DMS153 treated with DMSO at 0.1 percent for 48 hours (cell line): Measurements from ENCODE around the gene DOC2B.
"Not testable (repeated sequence)": the region's sequence is repeated elsewhere in the genome, so short reads cannot be mapped to it uniquely, and the experiment has no call there.

Experiments
- DNase-seq: peaks from one replicate; lab custom pipeline; 2025; ENCODE audit not compliant: unreplicated experiment; lab: John Stamatoyannopoulos, UW

Gene DOC2B

GRCh38 chr17:146983-147761 is 34.3 kb downstream of the DOC2B start:
- no peak for DNase-seq

DNA sequence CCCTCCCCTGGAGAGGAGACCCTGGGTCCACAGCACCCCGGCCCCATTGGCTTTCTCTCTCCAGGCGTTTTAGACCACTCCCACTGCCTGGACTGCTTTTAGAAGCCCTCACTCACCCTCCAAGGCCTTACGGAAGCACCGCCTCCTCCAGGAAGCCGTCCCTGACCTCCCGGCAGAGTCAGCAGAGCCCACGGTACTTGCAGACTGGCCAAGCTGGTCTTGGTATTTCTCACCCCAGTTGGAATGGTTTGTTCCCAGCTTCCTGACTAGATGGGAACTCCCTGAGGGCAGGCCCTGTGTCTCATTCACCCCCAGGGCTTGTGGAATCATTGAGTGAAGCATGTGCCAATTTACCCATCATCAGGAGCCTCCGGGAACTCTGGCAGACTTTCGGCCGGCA is 34.9 kb downstream of the DOC2B start:
- no peak for DNase-seq

- DNase-seq: no peak
Measured at GRCh38 chr17:145671-146541, 35.5 kb downstream of the DOC2B start.

DNA sequence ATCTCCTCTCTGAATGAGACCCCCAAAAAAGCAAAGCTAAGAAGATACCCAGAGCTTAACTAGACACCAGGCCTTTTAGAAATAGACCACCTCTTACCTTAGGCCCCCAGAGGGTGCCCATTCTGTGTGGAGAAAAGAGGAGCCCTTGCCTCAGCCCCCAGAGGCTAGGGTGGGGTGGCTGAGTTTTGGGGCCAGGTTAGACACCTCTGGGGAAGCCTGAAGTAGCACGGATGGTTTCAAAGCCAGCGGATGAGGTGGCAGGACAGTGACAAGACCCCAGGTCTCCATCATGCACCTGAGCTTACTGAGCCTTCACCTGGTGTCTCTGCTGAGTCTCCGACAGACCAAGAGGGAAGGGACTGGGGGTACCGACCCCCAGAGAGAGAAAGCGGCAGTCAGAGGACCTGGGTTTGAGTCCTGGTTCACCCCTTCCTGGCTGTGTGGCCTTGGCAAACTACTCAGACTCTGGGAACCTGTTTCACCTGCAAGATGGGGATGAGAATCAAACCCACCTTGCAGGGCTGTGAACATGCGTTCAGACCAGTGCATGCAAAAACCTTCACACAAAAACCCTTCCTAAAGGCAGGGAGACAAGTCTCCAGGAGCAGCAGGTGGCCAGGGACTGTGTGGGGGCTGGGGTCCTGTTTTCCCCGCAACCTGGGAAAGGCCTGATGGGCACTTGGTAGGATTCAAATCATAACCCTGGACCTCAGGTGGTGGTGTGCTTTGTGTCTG is 36.3 kb downstream of the DOC2B start:
- DNase-seq: no peak

GRCh38 chr17:143785-144281 is 37.6 kb downstream of the DOC2B start:
- peak; percentile 11 for DNase-seq

GRCh38 chr17:142876-143784 is 38.3 kb downstream of the DOC2B start:
- no peak for DNase-seq

DNA sequence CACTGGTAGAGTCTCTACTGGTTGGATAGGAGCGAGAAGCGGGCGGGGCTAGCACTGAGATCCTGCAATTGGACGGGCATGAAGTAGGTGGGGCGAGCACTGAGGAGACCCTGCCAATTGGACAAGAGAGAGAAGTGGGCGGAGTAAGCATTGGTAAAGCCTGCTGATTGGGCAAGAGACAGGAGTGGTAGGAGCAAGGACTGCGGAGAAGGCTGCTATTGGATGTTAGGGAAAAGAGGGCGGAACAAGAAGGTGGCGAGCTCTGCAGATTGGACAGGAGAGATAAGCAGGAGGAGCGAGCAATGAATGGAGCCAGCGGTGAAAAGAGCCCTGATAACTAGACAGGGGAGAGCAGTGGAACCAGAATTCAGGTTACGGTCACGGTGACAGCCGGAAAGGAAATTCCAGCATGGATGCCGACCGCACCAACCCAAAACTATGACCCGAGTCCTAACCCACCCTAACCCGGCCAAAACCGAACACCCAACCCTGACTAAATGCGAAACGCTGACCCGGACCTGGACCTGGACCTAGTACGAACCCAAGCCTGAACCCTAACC is 39.3 kb downstream of the DOC2B start:
- DNase-seq: no peak

- not testable (repeated sequence) for DNase-seq
Measured at GRCh38 chr17:139401-140205, 41.8 kb downstream of the DOC2B start.

GRCh38 chr17:137166-137807 is 44.2 kb downstream of the DOC2B start, which contains the start of gene SCGB1C2:
TSS of gene SCGB1C2 (plus strand) at chr17:137569. CDS start at chr17:137591, 22 bp downstream.
- DNase-seq: not testable (repeated sequence)

DNA sequence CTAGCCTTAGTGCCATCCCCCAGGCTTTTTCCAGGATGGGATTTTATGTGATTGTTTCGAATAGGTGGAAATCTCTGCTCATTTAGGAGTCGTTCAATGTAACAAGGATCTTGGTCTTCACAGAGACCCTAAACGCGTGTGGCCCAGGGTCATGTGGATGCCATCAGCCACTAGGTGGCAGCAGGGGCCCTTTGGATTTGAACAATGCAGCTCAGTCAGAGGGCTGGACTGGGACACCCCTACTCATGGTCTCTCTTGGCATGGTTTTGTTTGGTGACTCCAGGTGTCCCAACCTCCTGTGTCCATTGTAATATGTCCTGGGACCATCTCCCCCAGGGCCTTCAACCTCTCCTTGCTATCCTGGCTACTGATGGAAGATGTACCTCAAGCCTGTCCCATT is 44.9 kb downstream of the DOC2B start:
- not testable (repeated sequence) for DNase-seq

- DNase-seq: not testable (repeated sequence)
Measured at GRCh38 chr17:135895-136294, 45.6 kb downstream of the DOC2B start.

DNA sequence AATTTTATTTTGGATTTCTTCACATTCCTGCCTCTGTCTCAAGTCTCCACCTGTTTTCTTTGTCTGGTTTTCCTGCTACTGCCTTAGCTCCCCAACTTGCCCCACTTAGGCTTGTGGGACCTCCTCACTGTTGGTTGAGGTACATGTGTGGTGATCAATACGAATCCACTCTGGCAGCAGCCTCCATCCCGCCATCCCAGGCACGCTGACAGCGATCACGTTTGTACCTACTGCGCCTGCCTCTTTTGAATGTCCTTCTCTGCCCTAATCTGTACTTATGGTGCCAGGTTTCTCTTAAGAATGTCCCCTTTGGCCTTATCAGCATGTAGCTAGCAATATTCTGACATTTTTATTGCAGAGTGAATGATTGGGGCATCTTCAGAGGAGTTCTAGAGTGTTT is 46.4 kb downstream of the DOC2B start:
- not testable (repeated sequence) for DNase-seq

GRCh38 chr17:134332-134785 is 47.1 kb downstream of the DOC2B start:
- not testable (repeated sequence) for DNase-seq

- DNase-seq: not testable (repeated sequence)
Measured at GRCh38 chr17:133932-134331, 47.5 kb downstream of the DOC2B start.

GRCh38 chr17:118339-118917 is 63.0 kb downstream of the DOC2B start:
- DNase-seq: not testable (repeated sequence)

GRCh38 chr17:113111-113510 is 68.3 kb downstream of the DOC2B start:
- DNase-seq: not testable (repeated sequence)
